ENCODE results near the gene INHA.
A peak's percentile ranks its signal among the peaks of the same experiment; 100 is the strongest.

The INHA gene

DNA sequence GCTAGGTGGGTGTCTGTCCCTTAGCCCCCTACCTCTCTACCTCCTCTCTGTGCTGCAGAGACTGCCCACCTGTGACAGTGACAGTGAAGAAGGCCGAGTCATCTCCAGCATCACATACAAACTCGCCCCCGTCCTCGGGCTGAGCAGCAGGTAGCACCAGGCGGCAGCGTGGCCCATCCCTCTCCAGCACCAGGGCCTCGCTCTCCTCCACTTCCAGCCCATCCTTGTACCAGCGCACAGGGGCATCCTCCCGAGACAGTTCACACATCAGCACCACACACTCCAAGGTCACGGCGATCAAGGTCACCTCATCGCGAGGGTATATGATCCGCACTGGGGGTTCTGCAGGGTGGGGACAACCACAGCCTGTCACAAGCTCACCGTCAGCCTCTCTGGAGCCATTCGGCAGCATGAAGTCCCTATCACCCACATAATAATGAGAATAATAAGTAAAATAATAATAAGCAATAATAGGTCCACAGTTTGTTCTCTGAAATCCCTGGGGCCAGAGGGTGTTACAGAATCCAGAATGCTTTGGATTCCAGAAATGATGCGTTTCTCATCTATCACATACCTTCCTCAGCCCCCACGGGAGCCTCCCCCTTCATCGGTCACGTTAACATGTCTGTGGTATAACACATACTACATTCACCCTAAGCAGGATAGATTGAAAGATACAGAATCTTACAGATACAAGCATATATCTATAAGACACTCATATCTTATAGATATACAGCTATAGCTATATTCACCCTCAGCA is 12.8 kb upstream of the INHA start:
- DNase-seq = no peak

DNA sequence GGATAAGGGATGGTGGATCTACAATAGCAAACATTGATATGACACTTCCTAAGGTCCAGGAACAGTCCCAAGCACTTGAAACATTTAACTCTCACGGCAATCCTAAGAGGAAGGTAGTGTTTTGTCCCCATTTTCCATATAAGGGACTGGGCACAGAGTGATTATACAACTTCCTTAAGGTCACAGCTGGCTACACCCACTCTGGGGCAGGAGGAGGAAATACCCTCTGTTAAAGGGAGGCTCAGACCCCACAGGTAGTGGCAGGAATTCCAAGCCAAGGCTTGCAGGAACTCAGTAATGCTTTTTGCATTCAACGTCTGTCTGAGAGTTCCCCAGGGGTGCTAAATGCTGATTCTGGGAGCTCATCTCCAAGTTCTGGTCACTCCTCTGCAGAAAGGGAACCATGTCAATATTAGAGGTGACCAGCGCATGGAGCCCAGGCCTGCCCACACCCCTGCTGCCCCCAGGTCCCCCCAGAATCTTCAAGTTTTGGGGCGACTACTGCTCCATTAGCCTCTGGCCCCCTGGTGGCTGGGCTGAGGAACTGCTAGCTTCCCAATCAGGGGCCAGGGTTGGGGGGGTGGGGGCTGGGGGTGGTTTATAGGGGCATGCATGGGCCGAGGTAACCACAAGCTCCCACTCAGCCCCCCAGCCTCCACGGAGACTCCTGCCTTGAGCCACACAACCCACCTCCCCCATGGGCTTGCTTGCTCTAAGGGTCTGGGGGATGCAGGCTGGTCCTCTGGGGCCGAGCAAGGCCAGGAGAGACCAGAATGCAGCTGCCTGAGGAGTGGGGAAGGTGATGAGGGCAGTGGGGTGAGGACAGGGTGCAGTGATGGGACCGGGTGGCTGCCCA is 11.8 kb upstream of the INHA start:
- DNase-seq = no peak

DNA sequence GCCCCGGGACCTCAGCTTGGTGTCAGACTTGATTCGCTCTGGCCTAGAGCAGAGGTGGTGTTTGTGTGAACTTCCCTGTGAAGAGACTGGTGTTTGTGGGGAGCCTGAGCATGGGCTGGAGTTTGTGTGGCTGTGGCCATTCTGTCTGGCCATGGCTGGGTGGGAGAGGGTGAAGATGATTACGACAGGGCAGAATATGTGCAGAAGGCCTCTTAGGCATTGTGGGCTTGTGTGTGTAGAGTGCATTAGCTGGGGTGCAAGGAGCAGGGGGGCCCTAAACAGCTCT is 11.3 kb upstream of the INHA start:
- DNase-seq = no peak

DNA sequence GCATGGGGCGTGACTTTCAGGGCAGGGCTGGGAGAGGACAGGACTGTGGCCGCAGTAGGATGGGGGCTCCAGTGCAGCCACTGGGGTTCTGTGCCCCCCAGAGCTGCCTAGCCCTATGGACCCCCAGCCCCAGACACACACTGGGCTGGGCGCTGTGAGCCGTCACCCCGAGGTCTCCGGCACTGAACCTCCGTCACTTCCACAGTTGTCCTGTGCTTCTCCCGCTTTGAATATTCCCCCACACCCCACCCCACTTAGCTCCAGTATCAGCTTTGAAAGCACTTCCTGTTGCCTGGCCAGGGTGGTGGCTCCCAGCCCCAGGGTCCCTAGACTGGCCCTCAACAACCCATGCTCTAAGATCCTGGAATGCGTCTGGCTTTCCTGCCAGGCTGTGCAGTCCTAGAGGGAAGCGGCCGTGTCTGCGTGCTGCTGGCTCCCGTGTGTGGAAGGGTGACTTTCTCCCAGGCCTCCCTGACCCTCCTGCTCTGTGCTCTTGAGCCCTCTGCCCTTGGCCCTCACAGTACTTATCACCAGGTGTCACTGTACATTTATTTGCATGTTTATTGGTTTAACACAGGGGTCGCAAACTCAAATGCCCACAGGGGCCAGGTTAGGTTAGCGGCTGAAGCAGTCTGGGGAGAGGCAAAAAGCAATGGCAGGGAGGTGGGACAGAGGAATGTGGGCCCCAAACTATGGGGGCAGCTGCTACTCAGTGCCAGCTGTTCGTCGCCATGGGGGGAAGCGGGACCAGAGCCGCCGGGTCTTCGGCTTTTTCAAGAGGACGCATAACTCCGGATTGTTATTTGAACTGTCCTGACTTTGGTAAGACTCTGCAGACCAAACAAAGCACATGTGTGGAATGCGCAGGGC is 10.7 kb upstream of the INHA start:
- DNase-seq = no peak

DNA sequence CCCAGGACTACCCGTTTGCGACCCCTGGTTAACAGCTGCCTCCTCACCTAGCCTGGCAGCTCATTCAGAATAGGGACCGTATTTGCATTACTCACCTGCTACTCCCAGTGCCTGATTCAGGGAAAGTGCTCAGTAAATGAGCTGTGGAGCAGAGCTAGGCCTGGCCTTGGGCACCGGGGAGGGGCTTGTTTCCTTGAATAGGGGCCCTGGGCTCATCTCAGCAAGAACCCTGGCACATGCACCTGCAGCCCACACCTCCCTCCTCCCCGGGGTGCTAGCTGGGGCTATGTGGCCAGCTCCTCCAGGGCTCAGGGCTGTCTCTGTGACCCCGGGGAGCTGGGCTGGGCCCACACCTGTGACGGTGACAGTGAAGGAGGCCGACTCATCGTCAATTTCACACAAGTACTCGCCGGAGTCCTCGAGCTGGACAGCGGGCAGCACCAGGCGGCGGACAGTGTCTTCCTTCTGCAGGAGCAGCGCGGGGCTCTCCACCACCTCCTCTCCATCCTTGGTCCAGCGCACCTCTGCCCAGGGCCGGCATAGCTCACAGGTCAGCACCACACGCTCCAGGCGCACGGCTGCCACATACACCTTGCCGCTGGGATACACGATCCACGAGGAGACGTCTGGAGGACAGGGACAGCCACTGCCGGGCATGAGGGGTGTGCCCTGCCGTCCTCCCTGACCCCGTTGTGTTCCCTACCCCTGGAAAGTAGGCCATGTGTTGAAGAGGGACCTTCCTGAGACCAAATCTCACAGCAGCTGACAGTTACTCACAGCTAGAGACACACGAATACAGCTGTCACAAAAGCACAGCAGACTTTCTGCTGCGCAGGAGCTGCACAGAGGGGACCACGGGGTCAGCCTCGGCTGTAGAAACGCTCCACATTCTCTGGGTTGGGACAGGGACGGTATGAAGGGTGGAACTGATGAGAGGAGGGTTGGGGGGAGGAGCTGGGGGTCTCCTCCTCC is 9.8 kb upstream of the INHA start:
- no peak for DNase-seq

DNA sequence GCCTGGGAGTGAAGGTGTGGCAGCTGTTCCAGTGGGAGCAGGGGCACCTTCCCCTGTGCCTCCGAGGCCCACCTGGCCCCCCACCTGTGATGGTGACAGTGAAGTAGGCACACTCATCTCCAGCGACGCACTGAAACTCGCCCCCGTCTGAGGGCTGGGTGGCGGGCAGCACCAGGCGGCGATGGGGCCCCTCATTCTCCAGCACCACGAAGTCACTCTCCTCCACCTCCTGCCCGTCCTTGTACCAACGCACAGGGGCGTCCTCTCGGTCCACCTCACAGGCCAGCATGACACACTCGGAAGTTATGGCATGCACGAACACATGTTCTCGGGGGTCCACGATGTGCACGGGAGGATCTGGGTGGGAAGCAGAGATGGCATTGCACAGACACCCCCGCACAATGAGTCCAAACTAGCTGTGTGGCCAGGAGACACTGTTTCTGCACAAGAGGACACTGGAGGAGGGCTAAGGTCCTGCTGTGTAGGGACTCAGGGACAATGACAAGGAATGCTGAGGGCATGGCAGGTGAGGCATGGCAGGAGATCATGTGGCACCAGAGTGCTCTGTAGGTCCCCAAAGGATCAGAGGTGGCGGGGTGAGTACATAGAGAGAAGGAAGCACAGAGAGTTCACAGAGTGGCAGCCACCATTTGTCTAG is 8.7 kb upstream of the INHA start:
- DNase-seq = no peak

DNA sequence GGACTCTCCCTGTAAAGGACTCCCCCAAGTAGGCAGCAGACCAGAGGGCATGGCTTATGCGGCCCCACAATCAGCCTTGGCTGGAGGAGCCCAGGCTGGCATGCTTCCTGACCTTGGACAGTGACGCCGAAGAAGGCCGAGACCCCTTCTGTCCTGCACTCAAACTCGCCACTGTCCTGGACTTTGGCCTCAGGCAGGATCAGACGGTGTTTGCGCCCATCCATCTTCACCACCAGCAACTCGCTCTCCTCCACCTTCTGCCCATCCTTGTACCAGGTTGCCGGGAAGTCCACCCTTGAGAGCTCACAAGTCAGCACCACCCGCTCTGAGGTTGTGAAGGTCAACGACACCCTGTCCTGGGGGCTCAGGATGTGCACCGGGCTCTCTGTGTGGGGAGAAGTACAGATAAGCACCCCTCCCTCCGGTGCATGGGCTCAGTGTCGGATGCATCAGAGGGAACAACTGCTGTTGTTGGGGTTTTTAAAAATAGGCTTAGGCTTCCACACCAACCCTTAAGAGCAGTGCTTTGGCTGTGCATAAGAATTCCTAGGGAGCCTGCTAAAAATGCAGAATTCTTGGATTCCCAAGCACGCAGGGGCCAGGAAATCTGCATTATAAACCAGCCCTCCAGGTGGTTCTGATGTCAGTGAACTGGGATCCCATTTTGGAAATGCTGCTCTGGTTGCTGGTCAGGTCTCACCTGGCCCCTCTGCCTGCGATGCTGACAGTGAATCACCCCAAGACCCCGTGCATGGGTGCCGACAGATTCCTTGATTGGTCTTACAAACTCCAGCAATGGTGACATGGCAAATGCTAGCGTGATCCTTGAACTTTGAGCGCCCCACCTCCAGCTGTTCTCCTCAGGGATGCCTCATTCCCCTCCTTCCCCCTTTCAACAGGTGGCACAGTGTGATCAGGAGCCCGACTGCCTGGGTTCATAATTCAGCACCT is 6.7 kb upstream of the INHA start:
- no peak for DNase-seq

DNA sequence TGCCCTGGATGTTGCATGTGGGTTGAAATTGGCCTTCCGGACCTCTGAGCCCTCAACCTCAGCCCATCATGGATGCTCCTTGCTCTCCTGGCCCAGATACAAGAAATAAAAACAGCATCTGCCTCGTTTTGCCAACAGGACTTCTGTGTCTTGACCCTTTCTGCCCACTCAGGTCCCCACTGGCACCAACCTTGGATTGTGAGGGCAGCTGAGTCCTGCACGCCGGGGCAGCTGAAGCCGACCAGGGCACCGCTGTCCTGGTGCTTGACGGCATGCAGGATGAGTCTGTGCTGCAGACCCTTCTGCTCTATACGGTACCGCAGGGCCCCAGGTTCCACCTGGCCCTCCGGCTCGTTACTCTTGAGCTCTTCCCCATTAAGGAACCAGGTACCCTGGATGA is 5.5 kb upstream of the INHA start:
- DNase-seq = no peak

DNA sequence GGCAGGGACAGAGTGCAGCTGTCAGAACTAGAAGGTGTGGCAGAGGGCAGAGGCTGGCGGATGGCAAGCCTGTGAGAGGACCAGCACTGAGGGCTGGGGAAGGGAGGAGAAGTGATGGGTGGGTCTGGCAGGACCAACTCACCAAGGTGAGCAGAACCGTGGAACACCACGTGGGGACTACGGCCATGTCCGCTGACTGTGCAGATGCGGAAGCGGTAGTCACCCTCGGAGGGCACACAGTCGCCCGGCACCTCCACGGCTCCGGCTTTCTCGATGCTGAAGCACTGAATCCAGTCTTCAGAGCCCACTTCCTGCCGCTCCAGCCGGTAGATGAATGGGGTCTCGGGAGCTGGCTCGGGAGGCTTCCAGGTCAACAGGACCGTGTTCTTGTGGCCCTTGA is 5.0 kb upstream of the INHA start:
- DNase-seq = no peak

DNA sequence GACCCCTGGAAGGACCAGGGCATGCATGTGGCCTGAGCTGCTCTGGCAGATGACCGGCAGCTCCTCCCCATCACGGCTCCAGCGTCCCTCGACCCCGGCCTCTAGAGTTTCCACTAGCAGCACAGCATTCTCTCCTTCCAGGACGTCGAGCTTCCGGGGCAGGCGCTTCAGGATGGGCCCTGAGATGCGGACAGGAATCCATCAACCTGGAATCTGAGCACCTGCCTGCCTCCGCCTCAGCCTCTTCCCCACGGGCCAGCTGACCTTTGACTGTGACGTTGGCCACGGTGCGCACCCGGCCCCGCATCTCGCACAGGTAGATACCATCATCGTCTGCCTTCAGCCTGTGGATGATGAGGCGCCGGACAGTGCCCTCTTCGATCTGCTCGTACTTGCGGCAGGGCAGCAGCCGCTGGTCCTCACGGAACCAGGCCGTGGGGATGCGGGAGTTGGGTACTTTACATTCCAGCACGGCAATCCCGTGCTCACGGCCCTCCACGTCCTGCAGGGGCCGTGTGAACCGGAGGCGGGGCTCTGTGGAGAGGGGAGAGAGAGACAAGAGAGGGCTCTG is 4.2 kb upstream of the INHA start:
- no peak for DNase-seq

DNA sequence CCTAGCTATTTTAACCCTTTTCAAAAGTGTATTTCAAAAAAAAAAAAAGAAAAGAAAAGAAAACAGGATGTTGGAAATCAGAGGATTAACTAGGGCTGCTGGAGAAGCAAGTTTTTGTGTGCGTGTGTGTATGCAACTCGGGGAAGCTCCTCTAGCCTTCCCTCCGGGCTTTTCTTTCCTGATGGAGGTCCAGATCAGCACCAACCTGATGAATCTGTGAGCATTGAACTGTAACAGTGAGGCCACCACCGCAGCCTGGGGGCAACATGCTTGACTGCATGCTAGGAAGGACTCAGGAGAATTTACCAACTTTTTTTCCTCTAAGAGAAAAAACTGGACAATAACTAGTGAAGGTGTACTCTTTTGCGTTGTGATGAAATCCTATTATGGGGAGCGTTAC is 3.1 kb upstream of the INHA start:
- DNase-seq = no peak

DNA sequence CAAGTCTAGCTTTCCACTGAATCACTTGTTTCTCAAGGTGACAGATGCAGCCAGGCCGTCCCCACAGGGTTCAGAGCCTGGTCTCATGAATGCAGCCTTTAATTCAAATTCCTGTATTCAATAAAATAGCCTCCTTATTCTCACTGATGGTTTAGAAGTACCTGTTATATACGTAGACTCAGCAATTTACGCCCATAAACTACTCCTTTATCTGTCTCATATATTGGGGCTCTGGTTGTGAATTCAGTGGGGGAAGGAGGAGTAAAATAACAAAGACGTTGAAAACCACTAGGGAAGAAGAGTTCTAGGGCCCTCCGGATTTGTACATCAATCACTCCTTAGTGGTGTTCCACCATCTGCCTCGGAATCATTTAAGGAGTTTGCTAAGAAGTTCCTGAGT is 2.5 kb upstream of the INHA start:
- no peak for DNase-seq

DNA sequence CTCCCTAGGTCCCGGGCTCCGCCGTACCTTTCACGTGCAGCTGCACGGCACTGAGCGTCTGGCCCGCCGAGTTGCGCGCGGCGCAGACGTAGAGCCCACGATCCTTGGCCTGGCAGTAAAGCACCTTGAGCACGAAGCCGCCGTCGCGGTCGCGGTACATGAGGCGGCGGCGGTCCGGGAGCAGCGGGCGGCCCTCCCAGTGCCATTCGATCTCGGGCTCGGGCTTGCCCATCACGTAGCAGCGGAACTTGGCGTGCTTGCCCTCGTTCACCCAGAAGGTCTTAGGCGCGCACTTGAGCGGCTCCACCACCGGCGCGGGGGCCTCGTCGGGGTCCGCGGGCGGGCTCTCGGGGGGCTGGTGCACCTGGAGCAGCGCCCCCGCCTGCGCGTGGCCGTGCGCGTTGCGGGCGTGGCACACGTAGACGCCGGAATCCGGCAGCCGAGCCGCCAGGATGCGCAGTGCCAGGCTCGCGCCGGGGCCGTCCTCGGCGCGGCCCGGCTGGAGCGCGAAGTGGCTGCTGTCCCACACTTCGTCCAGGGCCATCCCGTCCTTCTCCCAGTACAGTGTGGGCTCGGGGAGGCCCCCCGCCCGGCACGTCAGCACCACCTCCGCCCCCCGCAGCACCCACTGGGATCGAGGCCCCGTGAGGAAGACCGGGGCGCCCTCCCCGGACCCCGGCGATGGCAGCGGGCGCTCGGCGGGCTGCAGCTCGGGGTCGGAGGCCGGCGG is 1.8 kb upstream of the INHA start:
- no peak for DNase-seq

DNA sequence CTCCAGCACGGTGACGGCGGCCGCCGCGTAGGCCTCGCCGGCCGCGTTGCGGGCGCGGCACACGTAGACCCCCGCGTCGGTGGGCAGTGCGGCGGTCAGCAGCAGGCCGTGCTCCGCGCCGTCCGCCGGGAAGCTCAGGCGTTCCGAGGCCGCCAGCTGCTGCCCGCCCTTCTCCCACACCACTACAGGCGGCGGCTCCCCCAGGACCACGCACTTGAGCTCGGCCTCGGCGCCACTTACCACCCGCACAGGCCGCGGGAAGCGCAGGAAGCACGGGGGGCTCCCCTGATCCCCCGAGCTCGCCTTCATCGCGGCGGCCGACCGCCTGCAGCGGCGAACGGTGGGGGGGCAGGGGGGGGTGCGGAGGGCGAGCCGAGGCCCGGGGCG is 1.2 kb upstream of the INHA start:
- DNase-seq = no peak

DNA sequence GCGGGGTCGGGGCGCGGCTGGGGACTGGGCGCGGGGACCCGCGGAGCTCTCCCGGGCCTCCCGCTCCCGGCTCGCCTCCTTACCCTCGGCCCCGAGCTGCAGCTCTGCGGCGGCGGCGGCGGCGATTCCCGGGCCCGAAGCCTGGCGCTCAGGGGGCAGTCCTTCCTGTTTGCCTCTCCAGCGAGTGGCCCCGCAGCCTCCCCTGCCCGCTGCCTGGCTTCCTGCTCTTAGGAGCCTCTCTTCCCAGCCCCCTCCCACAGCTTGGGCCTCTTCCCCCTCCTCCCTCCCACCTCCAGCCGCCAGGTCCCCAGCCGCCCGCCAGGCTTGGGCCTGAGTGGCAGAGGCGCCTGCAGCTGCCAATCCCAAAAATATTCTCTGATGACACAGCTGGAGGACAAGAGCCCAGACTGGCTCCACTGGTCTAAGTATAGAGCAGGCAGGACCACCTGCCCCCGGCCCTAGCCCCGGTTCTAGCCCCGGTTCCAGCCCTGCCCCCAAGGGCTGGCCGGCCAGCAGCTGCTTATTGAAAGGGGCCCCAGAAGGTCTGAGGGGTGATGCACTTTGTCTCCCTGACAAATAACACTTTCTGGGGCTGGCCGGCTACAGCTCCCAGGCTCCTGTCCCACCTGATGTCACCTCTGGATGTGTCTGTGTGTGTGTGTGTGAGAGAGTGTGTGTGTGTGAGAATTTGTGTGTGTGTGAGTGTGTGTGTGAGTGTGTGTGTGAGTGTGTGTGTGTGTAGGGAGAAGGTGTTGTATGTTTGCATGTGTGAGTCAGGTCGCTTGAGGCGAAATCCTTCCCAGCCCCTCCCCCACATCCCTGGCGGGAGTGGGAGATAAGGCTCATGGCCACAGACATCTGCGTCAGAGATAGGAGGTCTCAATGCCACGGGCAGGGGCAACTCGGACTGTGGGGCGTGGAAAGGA is 536 bp upstream of the INHA start, which contains the start of gene OBSL1:
Gene OBSL1, minus strand, starts transcription at position 229 of the 926 bp plus-strand sequence. CDS start 307 bp downstream, outside the sequence.
- peak in 1 of 2 experiments; percentile 56 for DNase-seq

DNA sequence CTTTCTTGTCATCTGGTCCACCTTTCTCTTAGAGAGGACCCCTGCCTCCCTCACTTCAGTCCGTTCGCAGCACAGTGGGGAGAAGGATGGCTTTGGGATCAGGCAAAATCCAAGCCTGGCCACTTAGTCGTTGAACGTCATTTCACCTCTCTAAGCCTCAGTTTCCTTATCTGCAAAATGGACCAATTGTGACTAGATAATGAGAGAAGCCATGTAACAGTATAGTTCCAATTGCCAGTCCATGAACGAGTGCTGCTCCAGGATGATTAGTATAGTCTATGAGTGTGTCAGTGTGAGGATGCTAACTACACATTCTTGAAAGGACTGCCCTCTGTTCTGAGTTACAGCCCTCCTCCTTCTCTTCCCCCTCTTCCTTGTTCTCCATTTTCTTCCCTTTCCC is 1.1 kb downstream of the INHA start:
- no peak for DNase-seq

DNA sequence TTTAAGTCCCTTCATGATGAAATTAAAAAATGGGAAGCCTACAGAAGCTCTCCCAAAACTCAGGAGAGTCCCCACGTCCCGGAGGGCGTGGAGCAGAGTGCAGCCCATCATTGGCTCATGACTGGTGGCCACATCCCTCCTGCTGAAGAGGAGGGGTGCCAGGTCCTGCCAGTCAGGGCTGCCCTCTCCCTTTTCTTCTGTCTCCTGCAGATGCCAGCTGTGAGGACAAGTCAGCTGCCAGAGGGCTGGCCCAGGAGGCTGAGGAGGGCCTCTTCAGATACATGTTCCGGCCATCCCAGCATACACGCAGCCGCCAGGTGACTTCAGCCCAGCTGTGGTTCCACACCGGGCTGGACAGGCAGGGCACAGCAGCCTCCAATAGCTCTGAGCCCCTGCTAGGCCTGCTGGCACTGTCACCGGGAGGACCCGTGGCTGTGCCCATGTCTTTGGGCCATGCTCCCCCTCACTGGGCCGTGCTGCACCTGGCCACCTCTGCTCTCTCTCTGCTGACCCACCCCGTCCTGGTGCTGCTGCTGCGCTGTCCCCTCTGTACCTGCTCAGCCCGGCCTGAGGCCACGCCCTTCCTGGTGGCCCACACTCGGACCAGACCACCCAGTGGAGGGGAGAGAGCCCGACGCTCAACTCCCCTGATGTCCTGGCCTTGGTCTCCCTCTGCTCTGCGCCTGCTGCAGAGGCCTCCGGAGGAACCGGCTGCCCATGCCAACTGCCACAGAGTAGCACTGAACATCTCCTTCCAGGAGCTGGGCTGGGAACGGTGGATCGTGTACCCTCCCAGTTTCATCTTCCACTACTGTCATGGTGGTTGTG is 2.6 kb downstream of the INHA start:
- no peak for DNase-seq
